Smooth muscle cell (in vitro differentiated cells): Measurements from ENCODE around the gene CFDP1. TPM values are rescaled to one million over a fixed set of nuclear protein-coding genes. Genes with fewer than 3 reads are reported as not detected.
A peak's percentile ranks its signal among the peaks of the same experiment; 100 is the strongest.

Experiments
- DNase-seq: peaks from one replicate; lab custom pipeline; 2025; ENCODE audit not compliant: unreplicated experiment; lab: John Stamatoyannopoulos, UW
- H2AFZ ChIP-seq: fragments of 200-600 bp; sonication (generic); 2 replicates; pipeline ENCODE4 v1.6.0; 2016; ENCODE audit warnings: antibody characterized with exemption, low read depth, mild to moderate bottlenecking
- H3F3A ChIP-seq: fragments of 200-600 bp; sonication (generic); 2 replicates; pipeline ENCODE4 v1.6.0; 2017; ENCODE audit warnings: antibody characterized with exemption, low read depth
- H3K27ac ChIP-seq: fragments of 200-600 bp; sonication (generic); 2 replicates; pipeline ENCODE4 v1.5.1; 2016; ENCODE audit warnings: low read depth, mild to moderate bottlenecking
- H3K27me3 ChIP-seq: fragments of 200-600 bp; sonication (generic); 2 replicates; pipeline ENCODE4 v1.6.1; 2016; ENCODE audit warnings: low read depth, mild to moderate bottlenecking
- H3K36me3 ChIP-seq: fragments of 200-600 bp; sonication (generic); 2 replicates; pipeline ENCODE4 v1.5.1; 2016; ENCODE audit warnings: low read depth
- H3K4me1 ChIP-seq: fragments of 200-600 bp; sonication (generic); 2 replicates; pipeline ENCODE4 v1.5.1; 2016; ENCODE audit warnings: low read depth
- H3K4me2 ChIP-seq: fragments of 200-600 bp; sonication (generic); 2 replicates; pipeline ENCODE4 v1.6.0; 2016; ENCODE audit warnings: mild to moderate bottlenecking
- H3K4me3 ChIP-seq: fragments of 200-600 bp; sonication (generic); 2 replicates; pipeline ENCODE4 v1.5.1; 2016; ENCODE audit warnings: mild to moderate bottlenecking
- H3K79me2 ChIP-seq: fragments of 200-600 bp; sonication (generic); 2 replicates; pipeline ENCODE4 v1.6.0; 2016; ENCODE audit warnings: low read depth, mild to moderate bottlenecking
- H3K9ac ChIP-seq: fragments of 200-600 bp; sonication (generic); 2 replicates; pipeline ENCODE4 v1.6.0; 2016; ENCODE audit warnings: low read depth
- H3K9me3 ChIP-seq: fragments of 200-600 bp; sonication (generic); replicated peaks from 2 replicates; pipeline ENCODE4 v1.5.1; 2016; ENCODE audit warnings: low read depth
- H4K20me1 ChIP-seq: fragments of 200-600 bp; sonication (generic); 2 replicates; pipeline ENCODE4 v1.6.0; 2016; ENCODE audit warnings: low read depth
- WGBS: methylation state at CpG from one replicate; pipeline ENCODE4 v1.1.7; 2016; ENCODE audit warnings: low lambda C conversion rate; 5-methylcytosine and 5-hydroxymethylcytosine counted together
- polyA plus RNA-seq: library from polyadenylated mRNA; unstranded; fragments of >200 nt; fragmentation: Nextera tagmentation; extraction: Ambion mirVana; gene quantifications from 2 replicates; pipeline ENCODE4 v1.2.1, GENCODE V29; 2016
- total RNA-seq: library from RNA; depleted of rRNA; stranded (reverse); fragments of >200 nt; gene quantifications from 2 replicates; pipeline ENCODE4 v1.2.3, GENCODE V29; 2014
- TF ChIP-seq, protein P1 (sequence below): fragments of 200-600 bp; sonication (generic); IDR thresholded peaks from 2 replicates; pipeline ENCODE4 v1.5.1; 2017; ENCODE audit warnings: borderline replicate concordance, mild to moderate bottlenecking, antibody characterized with exemption; ENCODE audit not compliant: insufficient read depth, poor library complexity, severe bottlenecking

CFDP1 gene
- total and polyA plus RNA-seq, 2 experiments from 2014 or later: 59.0 to 91.0 TPM

DNA sequence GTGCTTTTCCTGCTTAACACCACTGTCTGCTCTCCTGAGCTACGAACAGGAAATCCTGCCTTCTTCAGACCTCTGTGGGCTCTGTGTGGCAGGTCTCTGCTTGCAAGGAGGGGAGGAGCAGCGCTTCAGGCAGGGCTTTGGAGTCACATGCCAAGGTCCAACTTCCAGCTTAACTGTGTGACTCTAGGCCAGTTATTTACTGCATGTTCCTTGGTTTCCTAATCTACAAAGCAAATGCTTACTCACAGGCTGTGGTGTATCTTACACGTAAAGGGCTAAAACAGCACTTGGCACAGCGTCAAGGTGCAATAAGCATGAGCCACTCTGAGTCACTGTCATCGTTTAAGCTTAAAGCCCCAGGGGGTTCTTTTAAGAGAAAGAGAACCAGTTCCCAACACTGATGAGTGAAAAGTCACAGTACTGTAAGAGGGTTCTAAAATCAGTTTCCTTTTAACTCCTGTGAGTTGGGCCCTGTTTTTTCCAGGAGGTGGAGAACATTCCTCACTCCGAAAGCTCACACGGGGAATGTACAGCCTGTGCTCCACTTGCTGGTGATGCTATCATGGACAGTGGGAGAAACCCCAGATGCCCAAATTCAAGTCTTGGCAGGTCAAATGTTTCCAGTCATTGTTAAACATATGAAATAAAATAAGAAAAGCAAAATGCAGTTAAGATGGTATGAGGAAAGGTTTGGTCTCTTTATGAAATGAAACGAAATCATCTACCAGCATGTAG, 127.8 kb downstream of the CFDP1 start:
- Histone ChIP-seq H3K27me3 (no peaks in the 10 kb centered on the region), H2AFZ (no peak overlapping the region), H3F3A (peaks cover 22% of the 10 kb centered on the region), H3K4me3 (peak overlapping the region; percentile 12), H3K9me3 (no peaks in the 10 kb centered on the region), H3K79me2 (no peaks in the 10 kb centered on the region), H3K9ac (peak overlapping the region; percentile 85), H4K20me1 (no peaks in the 10 kb centered on the region), H3K4me2 (peak overlapping the region; percentile 73), H3K36me3 (no peaks in the 10 kb centered on the region), H3K4me1 (peaks cover 20% of the 10 kb centered on the region), H3K27ac (peak overlapping the region; percentile 99)
- DNase-seq: peak; percentile 42
- 13% methylated on average over 8 of the region's 8 CpGs for WGBS
- TF ChIP-seq, protein P1, sequence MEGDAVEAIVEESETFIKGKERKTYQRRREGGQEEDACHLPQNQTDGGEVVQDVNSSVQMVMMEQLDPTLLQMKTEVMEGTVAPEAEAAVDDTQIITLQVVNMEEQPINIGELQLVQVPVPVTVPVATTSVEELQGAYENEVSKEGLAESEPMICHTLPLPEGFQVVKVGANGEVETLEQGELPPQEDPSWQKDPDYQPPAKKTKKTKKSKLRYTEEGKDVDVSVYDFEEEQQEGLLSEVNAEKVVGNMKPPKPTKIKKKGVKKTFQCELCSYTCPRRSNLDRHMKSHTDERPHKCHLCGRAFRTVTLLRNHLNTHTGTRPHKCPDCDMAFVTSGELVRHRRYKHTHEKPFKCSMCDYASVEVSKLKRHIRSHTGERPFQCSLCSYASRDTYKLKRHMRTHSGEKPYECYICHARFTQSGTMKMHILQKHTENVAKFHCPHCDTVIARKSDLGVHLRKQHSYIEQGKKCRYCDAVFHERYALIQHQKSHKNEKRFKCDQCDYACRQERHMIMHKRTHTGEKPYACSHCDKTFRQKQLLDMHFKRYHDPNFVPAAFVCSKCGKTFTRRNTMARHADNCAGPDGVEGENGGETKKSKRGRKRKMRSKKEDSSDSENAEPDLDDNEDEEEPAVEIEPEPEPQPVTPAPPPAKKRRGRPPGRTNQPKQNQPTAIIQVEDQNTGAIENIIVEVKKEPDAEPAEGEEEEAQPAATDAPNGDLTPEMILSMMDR: no peak

DNA sequence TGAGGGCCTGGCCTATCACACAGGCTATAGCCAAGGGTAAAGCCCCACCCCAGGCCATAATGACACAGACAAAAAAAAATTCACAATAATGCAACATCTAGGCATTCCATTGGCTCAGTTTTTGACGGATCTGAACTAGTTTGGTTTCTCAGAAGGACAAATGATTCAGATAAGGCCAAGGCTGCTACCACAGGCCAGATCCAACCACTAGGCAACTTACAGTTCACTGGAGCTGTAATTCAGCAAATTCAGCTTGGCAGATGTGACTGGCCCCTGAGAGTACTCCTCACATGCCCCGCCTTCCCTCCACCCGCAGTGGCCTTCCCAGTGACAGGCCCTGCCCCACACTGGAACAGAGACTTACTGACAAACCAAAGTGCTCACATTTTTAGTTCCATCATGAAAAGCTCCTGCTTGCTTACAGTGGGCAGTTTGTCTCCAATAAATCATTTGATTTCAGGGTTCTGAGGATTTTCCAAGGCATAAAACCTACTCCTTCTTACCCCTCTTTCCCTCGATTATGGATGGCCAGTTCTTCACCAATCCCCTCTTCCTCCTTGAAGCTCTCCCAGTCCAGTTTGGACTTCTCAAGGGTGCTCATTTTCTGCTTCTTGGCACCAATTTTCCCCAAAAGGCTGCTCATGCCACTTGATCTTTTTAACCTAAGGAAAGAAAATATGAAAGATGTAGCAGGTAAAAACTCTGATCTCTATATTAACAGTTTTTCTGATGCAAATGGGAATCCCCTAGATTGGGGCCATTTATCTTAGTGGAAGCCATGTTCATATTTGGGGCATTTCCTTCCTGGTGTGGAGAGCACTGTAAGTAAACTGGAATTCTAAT, 128.6 kb downstream of the CFDP1 start:
- no peaks in the 10 kb centered on the region for H4K20me1 ChIP-seq
- peaks cover 22% of the 10 kb centered on the region for H3F3A ChIP-seq
- H3K4me1 ChIP-seq: peaks cover 20% of the 10 kb centered on the region
- H3K4me2 ChIP-seq: peak overlapping the region; percentile 73
- no peak overlapping the region for H2AFZ ChIP-seq
- DNase-seq: peak; percentile 15
- peak overlapping the region; percentile 99 for H3K27ac ChIP-seq
- no peaks in the 10 kb centered on the region for H3K27me3 ChIP-seq
- TF ChIP-seq, protein P1: no peak
- peak overlapping the region; percentile 85 for H3K9ac ChIP-seq
- H3K79me2 ChIP-seq: no peaks in the 10 kb centered on the region
- no peak overlapping the region for H3K4me3 ChIP-seq
- WGBS: 53% methylated on average over 4 of the region's 4 CpGs
- H3K36me3 ChIP-seq: no peaks in the 10 kb centered on the region
- H3K9me3 ChIP-seq: no peaks in the 10 kb centered on the region

- Histone ChIP-seq H3K79me2 (no peaks in the 10 kb centered on the region), H2AFZ (no peak overlapping the region), H3K27me3 (no peaks in the 10 kb centered on the region), H3K27ac (peak overlapping the region; percentile 43), H3K9me3 (no peaks in the 10 kb centered on the region), H3K4me1 (peaks cover 19% of the 10 kb centered on the region), H3F3A (peaks cover 20% of the 10 kb centered on the region), H3K9ac (no peak overlapping the region), H3K4me2 (peak overlapping the region; percentile 6), H4K20me1 (no peaks in the 10 kb centered on the region), H3K4me3 (no peak overlapping the region), H3K36me3 (no peaks in the 10 kb centered on the region)
- TF ChIP-seq, protein P1: no peak
- WGBS: 33% methylated on average over 1 of the region's 1 CpG
- no peak for DNase-seq
Observed at GRCh38 chr16:75301804-75302203, 131.5 kb downstream of the CFDP1 start.
